A549 treated with dexamethasone at 1 μM for 4 hours (cell line): ENCODE results near the gene CCL14. TPM values are rescaled to one million over a fixed set of nuclear protein-coding genes. Genes with fewer than 3 reads are reported as not detected.

Source experiments
- total RNA-seq: library from RNA; stranded (reverse); fragments of 200-300 nt; extraction: Qiagen RNA extraction; gene quantifications from 5 replicates; pipeline ENCODE4 v1.2.3, GENCODE V29; 2022

The CCL14 gene
- not detected in 5 replicates for total RNA-seq

GRCh38 chr17:35986643-35987042 is at the start of gene CCL14:
Gene CCL14, minus strand, starts transcription at chr17:35986729. Its CDS starts 80 bp downstream, at chr17:35986649.

GRCh38 chr17:36017799-36018198 is 31.3 kb upstream of the CCL14 start, which contains the start of gene CCL23:
Gene CCL23, minus strand, starts transcription at chr17:36017972. Its CDS starts 75 bp downstream, at chr17:36017897.

GRCh38 chr17:36001110-36001771 is 14.7 kb upstream of the CCL14 start, which contains the start of gene CCL15:
Gene CCL15, minus strand, starts transcription at chr17:36001553. Its CDS starts 61 bp downstream, at chr17:36001492.

GRCh38 chr17:35981246-35981645 is 5.3 kb downstream of the CCL14 start, which contains the start of gene CCL16:
Gene CCL16, minus strand, starts transcription at chr17:35981497. Its CDS starts 77 bp downstream, at chr17:35981420.

GRCh38 chr17:35943537-35943936 is 43.0 kb downstream of the CCL14 start, which contains the start of gene LYZL6:
Gene LYZL6, minus strand, starts transcription at chr17:35943713. Its CDS starts 4,357 bp downstream, at chr17:35939356.

Other genes with a start within 250 kb of the CCL14 start
- gene GAS2L2, start 233.5 kb downstream of the CCL14 start, total RNA-seq: 0.11 to 0.14 TPM (median 0.12 TPM) in 4 of 5 replicates, not detected in the other
- 0.17 to 0.40 TPM (median 0.33 TPM) in 5 replicates for gene C17orf50, start 225.8 kb downstream of the CCL14 start, total RNA-seq
- 4.9 to 8.8 TPM (median 7.5 TPM) in 5 replicates for gene MMP28, start 191.1 kb downstream of the CCL14 start, total RNA-seq
- 206 to 236 TPM (median 230 TPM) in 5 replicates for gene TAF15, start 177.2 kb downstream of the CCL14 start, total RNA-seq
- gene HEATR9, start 117.8 kb downstream of the CCL14 start, total RNA-seq: not detected in 5 replicates
- 0.80 to 1.7 TPM (median 1.2 TPM) in 5 replicates for gene CCL5, start 106.4 kb downstream of the CCL14 start, total RNA-seq
- 2.2 to 3.3 TPM (median 2.6 TPM) in 5 replicates for gene RDM1, start 56.0 kb downstream of the CCL14 start, total RNA-seq
- not detected in 5 replicates for gene LYZL6, start 43.0 kb downstream of the CCL14 start, total RNA-seq
- not detected in 5 replicates for gene CCL16, start 5.2 kb downstream of the CCL14 start, total RNA-seq
- 0.13 TPM in 1 of 5 replicates, not detected in the others for gene CCL15, start 14.8 kb upstream of the CCL14 start, total RNA-seq
- gene CCL23, start 31.2 kb upstream of the CCL14 start, total RNA-seq: not detected in 5 replicates
- gene CCL18, start 77.5 kb upstream of the CCL14 start, total RNA-seq: 0.10 TPM in 1 of 5 replicates, not detected in the others
- gene CCL3, start 103.4 kb upstream of the CCL14 start, total RNA-seq: not detected in 5 replicates
- gene CCL4, start 117.1 kb upstream of the CCL14 start, total RNA-seq: 0.29 TPM in 1 of 5 replicates, not detected in the others
- gene TBC1D3B, start 189.9 kb upstream of the CCL14 start, total RNA-seq: 1.1 to 4.4 TPM (median 2.6 TPM) in 5 replicates
- not detected in 5 replicates for gene CCL3L1, start 210.0 kb upstream of the CCL14 start, total RNA-seq
- 0.18 TPM in 1 of 5 replicates, not detected in the others for gene CCL4L2, start 224.3 kb upstream of the CCL14 start, total RNA-seq